Hematopoietic multipotent progenitor cell treated with erythropoietin and hydrocortisone succinate and interleukin-3 and kit ligand, for 15 days (in vitro differentiated cells): ENCODE results near the gene TNKS2.
A peak's percentile ranks its signal among the peaks of the same experiment; 100 is the strongest.

Experiments used
- DNase-seq: peaks from one replicate; pipeline ENCODE4 v3.0.0-alpha.2; 2015; ENCODE audit warnings: low spot score

Gene TNKS2

DNA sequence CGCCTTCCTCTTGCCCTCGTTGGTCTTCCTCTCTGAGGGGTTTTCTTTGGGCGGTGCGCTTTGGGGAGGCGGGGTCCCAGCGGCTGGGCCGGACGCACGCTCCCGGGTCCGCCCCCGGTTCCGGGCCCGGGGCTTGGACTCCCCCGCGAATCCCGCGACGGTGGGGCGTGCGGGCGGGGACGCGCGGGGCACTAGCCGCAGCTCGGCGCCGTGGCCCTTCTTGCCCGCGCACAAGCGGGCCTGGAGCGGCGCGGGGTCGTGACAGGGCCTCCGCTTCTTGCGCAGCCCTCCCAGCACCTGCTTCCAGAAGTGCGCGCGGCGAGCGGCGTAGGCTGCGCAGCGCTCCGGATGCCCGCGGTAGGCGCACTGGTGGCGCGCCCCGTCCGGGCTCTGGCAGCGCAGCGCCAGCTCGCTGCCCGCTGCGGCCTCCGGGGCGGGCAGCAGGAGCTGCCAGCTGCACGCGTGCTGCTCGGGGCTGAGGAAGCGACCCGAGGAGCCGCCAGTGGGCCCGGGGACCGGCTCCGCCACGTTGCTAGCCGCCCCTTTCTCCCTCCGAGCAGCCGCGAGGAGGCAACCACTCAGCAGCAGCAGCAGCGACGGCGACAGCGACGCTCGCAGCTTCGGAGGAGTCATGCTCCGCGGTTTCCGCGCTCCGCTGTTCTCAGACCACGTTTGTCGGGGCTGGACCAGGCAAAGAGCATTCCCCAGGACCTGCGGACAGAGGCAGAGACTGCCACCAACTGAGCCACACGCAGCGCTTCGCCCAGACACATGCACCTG lies 110.3 kb downstream of the TNKS2 start:
- peak; percentile 45 for DNase-seq

DNA sequence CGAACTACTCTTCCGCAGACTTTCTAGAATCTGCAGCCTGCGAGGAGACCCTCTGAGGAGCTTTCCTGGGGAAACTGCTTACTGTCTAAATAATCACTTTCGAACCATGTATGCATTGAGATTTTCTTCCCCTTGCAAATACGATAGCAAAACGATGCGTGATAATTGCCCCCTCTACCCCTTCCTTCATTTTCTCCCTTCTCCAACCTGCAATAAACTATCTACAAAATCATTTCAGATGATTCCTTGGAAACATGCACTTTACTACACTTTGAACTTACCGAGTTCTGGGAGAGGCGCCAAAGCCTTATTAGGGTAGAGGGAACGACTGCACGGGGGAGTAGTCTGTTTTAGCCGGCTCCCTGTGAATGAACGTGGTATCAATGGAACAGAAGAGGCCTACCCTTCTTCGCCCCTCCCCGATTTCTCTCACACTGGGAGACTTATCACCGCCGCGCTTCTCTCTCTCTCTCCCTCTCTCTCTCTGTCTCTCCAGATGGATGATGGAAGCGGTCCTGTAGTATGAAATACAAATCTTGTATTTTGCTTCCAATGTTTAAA lies 111.0 kb downstream of the TNKS2 start, which contains the start of gene FGFBP3:
TSS of gene FGFBP3 (minus strand) at position 370 of the 561 bp plus-strand sequence. CDS start 517 bp downstream, outside the sequence.
- peak; percentile 35 for DNase-seq

DNA sequence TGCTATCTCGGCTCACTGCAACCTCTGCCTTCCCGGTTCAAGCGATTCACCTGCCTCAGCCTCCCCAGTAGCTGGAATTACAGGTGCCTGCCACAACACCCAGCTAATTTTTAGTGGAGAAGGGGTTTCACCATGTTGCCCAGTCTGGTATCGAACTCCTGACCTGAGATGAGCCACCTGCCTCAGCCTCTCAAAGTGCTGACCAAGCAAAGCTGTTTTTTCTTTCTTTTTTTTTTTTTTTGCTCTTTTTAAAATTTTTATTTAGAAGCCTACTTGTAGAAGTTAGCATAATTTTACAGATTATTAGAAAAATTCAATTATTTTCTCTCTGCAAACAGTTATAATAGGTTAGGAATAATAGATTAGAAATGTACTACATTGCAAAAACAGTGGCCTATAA lies 112.2 kb downstream of the TNKS2 start:
- DNase-seq, result no peak
